ENCODE results near the gene MUC4. TPM values are rescaled to one million over a fixed set of nuclear protein-coding genes. Genes with fewer than 3 reads are reported as not detected.

MUC4 gene
- total RNA-seq, 1 experiment from 2014 or later: 63.7 TPM

- ChIA-PET POLR2A (ENCODE audit: unreplicated experiment) (interaction anchor here (0.6 kb wide), 1 partner anchor 1748 kb away, joined by 5 read pairs; no protein-coding TSS in a partner anchor), CTCF (no interaction called here)
- no peak overlapping the region for H3K27ac ChIP-seq
- H3F3A ChIP-seq (ENCODE audit: insufficient read depth, low read depth): peaks cover 39% of the 10 kb centered on the region; the same call in 1 of the 2 replicates
- H3K4me2 ChIP-seq: no peak overlapping the region
- no peaks in the 10 kb centered on the region for H3K27me3 ChIP-seq (ENCODE audit: insufficient read depth, low read depth)
- H3K4me3 ChIP-seq: no peak overlapping the region
- H3K36me3 ChIP-seq (ENCODE audit: low read depth): peaks cover 6% of the 10 kb centered on the region; the same call in 1 of the 2 replicates
- no peak for TF ChIP-seq EZH2 (IDR thresholded peaks at IDR 0.05; ENCODE audit: low read depth)
- TF ChIP-seq CTCF (conservative IDR thresholded peaks at IDR 0.05): no peak
- no peak overlapping the region for H2AFZ ChIP-seq
- no peaks in the 10 kb centered on the region for H3K9me3 ChIP-seq (ENCODE audit: insufficient read depth, low read depth)
- no peaks in the 10 kb centered on the region for H3K79me2 ChIP-seq (ENCODE audit: low read depth)
- BruUV-seq (replicated peaks): no TSS peak
- no peaks in the 10 kb centered on the region for H4K20me1 ChIP-seq (ENCODE audit: insufficient read depth)
- no peaks in the 10 kb centered on the region for H3K9me2 ChIP-seq (ENCODE audit: insufficient read depth)
- intact Hi-C loops (cut with micrococcal nuclease; ENCODE audit: unreplicated experiment): no loop called here
- peak in 1 of 2 experiments; percentile 36 for DNase-seq
- peaks cover 5% of the 10 kb centered on the region for H3K4me1 ChIP-seq (replicated peaks; ENCODE audit: insufficient read depth)
These were observed 107.2 kb downstream of the MUC4 start for GRCh38 chr3:195704433-195704999.

DNA sequence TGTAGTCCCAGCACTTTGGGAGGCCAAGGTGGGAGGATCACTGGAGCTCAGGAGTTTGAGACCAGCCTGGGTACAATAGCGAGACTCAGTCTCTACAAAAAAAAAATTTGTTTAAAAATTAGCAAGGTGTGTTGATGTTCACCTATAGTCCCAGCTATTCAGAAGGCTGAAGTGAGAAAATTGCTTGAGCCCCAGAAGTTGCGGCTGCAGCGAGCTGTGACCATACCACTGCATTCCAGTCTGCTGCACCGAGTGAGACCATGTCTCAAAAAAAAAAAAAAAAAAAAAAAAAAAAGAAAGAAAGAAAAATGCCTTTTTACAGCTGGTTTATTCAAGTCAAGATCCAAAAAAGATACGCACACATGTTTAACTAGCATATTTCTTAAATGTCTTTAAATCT is 108.0 kb downstream of the MUC4 start:
- H4K20me1 ChIP-seq (ENCODE audit: insufficient read depth): no peaks in the 10 kb centered on the region
- H3K79me2 ChIP-seq (ENCODE audit: low read depth): no peaks in the 10 kb centered on the region
- CTCF ChIA-PET: interaction anchor here (0.8 kb wide), 1 partner anchor 17 kb away, joined by 5 read pairs; the partner anchor contains the start of gene MUC20
- no TSS peak for BruUV-seq (replicated peaks)
- H3F3A ChIP-seq (ENCODE audit: insufficient read depth, low read depth): peaks cover 46% of the 10 kb centered on the region
- no peak overlapping the region for H3K27ac ChIP-seq
- H3K4me1 ChIP-seq (replicated peaks; ENCODE audit: insufficient read depth): peaks cover 12% of the 10 kb centered on the region
- no peak overlapping the region for H3K4me3 ChIP-seq
- peak in 1 of 2 experiments; percentile 31 for DNase-seq
- H3K36me3 ChIP-seq (ENCODE audit: low read depth): peaks cover 6% of the 10 kb centered on the region; the same call in 1 of the 2 replicates
- no peak overlapping the region for H3K4me2 ChIP-seq
- intact Hi-C loops (cut with micrococcal nuclease; ENCODE audit: unreplicated experiment): no loop called here
- POLR2A ChIA-PET (ENCODE audit: unreplicated experiment): interaction anchor here (0.6 kb wide), 1 partner anchor 13 kb away, joined by 3 read pairs; no protein-coding TSS in a partner anchor
- TF ChIP-seq EZH2 (IDR thresholded peaks at IDR 0.05; ENCODE audit: low read depth) (no peak), CTCF (conservative IDR thresholded peaks at IDR 0.05) (no peak)
- no peaks in the 10 kb centered on the region for H3K9me2 ChIP-seq (ENCODE audit: insufficient read depth)
- no peaks in the 10 kb centered on the region for H3K9me3 ChIP-seq (ENCODE audit: insufficient read depth, low read depth)
- H3K27me3 ChIP-seq (ENCODE audit: insufficient read depth, low read depth): no peaks in the 10 kb centered on the region
- no peak overlapping the region for H2AFZ ChIP-seq

DNA sequence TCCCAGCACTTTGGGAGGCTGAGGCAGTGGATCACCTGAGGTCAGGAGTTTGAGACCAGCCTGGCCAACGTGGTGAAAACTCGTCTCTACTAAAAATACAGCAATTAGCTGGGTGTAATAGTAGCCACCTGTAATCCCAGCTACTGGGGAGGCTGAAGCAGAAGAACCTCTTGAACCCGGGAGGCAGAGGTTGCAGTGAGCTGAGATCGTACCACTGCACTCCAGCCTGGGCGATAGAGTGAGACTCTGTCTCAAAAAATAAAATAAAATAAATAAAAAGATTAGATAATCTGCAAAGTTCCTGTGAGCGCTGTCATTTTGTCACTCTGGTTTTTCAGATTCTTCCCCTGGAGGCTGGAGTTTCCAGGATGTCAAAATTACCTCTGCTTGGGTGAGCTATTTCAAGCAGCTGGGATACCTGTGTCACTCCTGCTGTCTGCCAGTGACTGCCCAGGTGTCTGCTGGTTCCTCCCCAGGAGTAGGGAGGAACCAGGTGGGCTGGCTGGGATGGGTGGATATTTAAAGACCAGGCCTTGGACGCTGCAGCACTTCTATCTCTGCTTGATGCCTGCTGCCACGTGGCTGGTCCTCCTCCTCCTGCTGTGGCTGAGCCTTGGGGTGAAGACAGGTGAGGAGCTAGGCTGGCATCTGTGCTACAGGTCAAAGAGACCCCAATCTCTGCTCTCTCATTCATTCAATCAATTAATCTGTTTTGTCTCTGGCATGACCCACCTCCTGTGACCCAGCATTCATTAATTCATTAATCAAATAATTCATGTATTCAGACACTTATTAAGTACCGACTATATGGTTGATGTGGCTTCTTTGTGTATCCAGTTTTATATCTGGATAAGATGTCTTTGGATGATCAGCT is 110.5 kb downstream of the MUC4 start:
- no peak overlapping the region for H2AFZ ChIP-seq
- ChIA-PET POLR2A (ENCODE audit: unreplicated experiment) (no interaction called here), CTCF (no interaction called here)
- H4K20me1 ChIP-seq (ENCODE audit: insufficient read depth): no peaks in the 10 kb centered on the region
- no peak overlapping the region for H3K4me3 ChIP-seq
- no peaks in the 10 kb centered on the region for H3K27me3 ChIP-seq (ENCODE audit: insufficient read depth, low read depth)
- peaks cover 71% of the 10 kb centered on the region for H3F3A ChIP-seq (ENCODE audit: insufficient read depth, low read depth)
- peaks cover 6% of the 10 kb centered on the region; the same call in 1 of the 2 replicates for H3K36me3 ChIP-seq (ENCODE audit: low read depth)
- intact Hi-C loops (cut with micrococcal nuclease; ENCODE audit: unreplicated experiment): no loop called here
- H3K4me2 ChIP-seq: no peak overlapping the region
- no peaks in the 10 kb centered on the region for H3K9me3 ChIP-seq (ENCODE audit: insufficient read depth, low read depth)
- H3K9me2 ChIP-seq (ENCODE audit: insufficient read depth): no peaks in the 10 kb centered on the region
- BruUV-seq (replicated peaks): no TSS peak
- no peaks in the 10 kb centered on the region for H3K79me2 ChIP-seq (ENCODE audit: low read depth)
- no peak for TF ChIP-seq CTCF (conservative IDR thresholded peaks at IDR 0.05)
- TF ChIP-seq EZH2 (IDR thresholded peaks at IDR 0.05; ENCODE audit: low read depth): no peak
- H3K27ac ChIP-seq: no peak overlapping the region
- peaks cover 36% of the 10 kb centered on the region for H3K4me1 ChIP-seq (replicated peaks; ENCODE audit: insufficient read depth)
- DNase-seq: peak in 1 of 2 experiments; percentile 40

All from PC-9 (cell line).